GM19240 (cell line): ENCODE results near the gene SPTBN1.

ENCODE experiments used
- DNase-seq: peaks from one replicate; pipeline ENCODE4 v3.0.0; 2011; ENCODE audit warnings: low spot score; ENCODE audit not compliant: insufficient read length

Gene SPTBN1

GRCh38 chr2:54434229-54434628 is 21.9 kb upstream of the SPTBN1 start:
- DNase-seq: no peak

- no peak for DNase-seq
Observed at GRCh38 chr2:54434711-54435110, 21.4 kb upstream of the SPTBN1 start.

GRCh38 chr2:54435325-54436226 is 20.6 kb upstream of the SPTBN1 start:
- no peak for DNase-seq

GRCh38 chr2:54437588-54437987 is 18.5 kb upstream of the SPTBN1 start:
- DNase-seq: no peak

- DNase-seq: no peak
Observed at GRCh38 chr2:54438271-54438670, 17.9 kb upstream of the SPTBN1 start.

- DNase-seq: no peak
Observed at GRCh38 chr2:54439582-54439981, 16.5 kb upstream of the SPTBN1 start.

- DNase-seq: no peak
Observed at GRCh38 chr2:54440050-54440449, 16.1 kb upstream of the SPTBN1 start.

GRCh38 chr2:54444503-54444902 is 11.6 kb upstream of the SPTBN1 start:
- no peak for DNase-seq

- DNase-seq: no peak
Observed at GRCh38 chr2:54446122-54446521, 10.0 kb upstream of the SPTBN1 start.

- no peak for DNase-seq
Observed at GRCh38 chr2:54446625-54447024, 9.5 kb upstream of the SPTBN1 start.

- no peak for DNase-seq
Observed at GRCh38 chr2:54454548-54455130, 1.5 kb upstream of the SPTBN1 start.

- no peak for DNase-seq
Observed at GRCh38 chr2:54455131-54455562, 980 bp upstream of the SPTBN1 start.

- no peak for DNase-seq
Observed at GRCh38 chr2:54456362-54456611, 160 bp downstream of the SPTBN1 start.

- DNase-seq: no peak
Observed at GRCh38 chr2:54456612-54457322, 640 bp downstream of the SPTBN1 start.

- no peak for DNase-seq
Observed at GRCh38 chr2:54457323-54458023, 1.3 kb downstream of the SPTBN1 start.

GRCh38 chr2:54459037-54459441 is 2.9 kb downstream of the SPTBN1 start:
- no peak for DNase-seq

GRCh38 chr2:54461261-54461660 is 5.1 kb downstream of the SPTBN1 start:
- no peak for DNase-seq

GRCh38 chr2:54464341-54464740 is 8.2 kb downstream of the SPTBN1 start:
- DNase-seq: no peak

- DNase-seq: no peak
Observed at GRCh38 chr2:54465143-54465542, 9.0 kb downstream of the SPTBN1 start.

GRCh38 chr2:54466870-54467269 is 10.7 kb downstream of the SPTBN1 start:
- DNase-seq: no peak

GRCh38 chr2:54468673-54469072 is 12.5 kb downstream of the SPTBN1 start:
- no peak for DNase-seq

- DNase-seq: no peak
Observed at GRCh38 chr2:54469484-54470053, 13.4 kb downstream of the SPTBN1 start.
